COLO829 (cell line): ENCODE measurements around the gene TMEM72.

Source experiments
- DNase-seq: peaks from one replicate; pipeline ENCODE4 v3.0.0; 2012; ENCODE audit warnings: low spot score

The TMEM72 gene

GRCh38 chr10:44934416-44935200, 23.5 kb downstream of the TMEM72 start:
- DNase-seq, result no peak

- DNase-seq, result peak; percentile 48
These were observed 24.2 kb downstream of the TMEM72 start for GRCh38 chr10:44935201-44935965.

- DNase-seq, result no peak
These were observed 24.8 kb downstream of the TMEM72 start for GRCh38 chr10:44935966-44936295.

GRCh38 chr10:44936314-44936975, 25.3 kb downstream of the TMEM72 start:
- DNase-seq, result no peak

- no peak for DNase-seq
These were observed 26.3 kb downstream of the TMEM72 start for GRCh38 chr10:44937196-44938005.

GRCh38 chr10:44938956-44939355, 27.8 kb downstream of the TMEM72 start:
- DNase-seq, result no peak

- DNase-seq, result no peak
These were observed 28.7 kb downstream of the TMEM72 start for GRCh38 chr10:44939691-44940401.

- DNase-seq, result no peak
These were observed 33.2 kb downstream of the TMEM72 start for GRCh38 chr10:44944354-44944753.

GRCh38 chr10:44946205-44946604, 35.1 kb downstream of the TMEM72 start:
- DNase-seq, result no peak

- DNase-seq, result no peak
These were observed 36.4 kb downstream of the TMEM72 start for GRCh38 chr10:44947371-44948152.

GRCh38 chr10:44948642-44949041, 37.5 kb downstream of the TMEM72 start:
- DNase-seq, result no peak

GRCh38 chr10:44949127-44949802, 38.1 kb downstream of the TMEM72 start:
- no peak for DNase-seq

GRCh38 chr10:44949915-44950314, 38.8 kb downstream of the TMEM72 start:
- no peak for DNase-seq

GRCh38 chr10:44950326-44951225, 39.4 kb downstream of the TMEM72 start:
- DNase-seq, result no peak

GRCh38 chr10:44951576-44952226, 40.6 kb downstream of the TMEM72 start:
- DNase-seq, result no peak

GRCh38 chr10:44952779-44953231, 41.7 kb downstream of the TMEM72 start:
- DNase-seq, result peak; percentile 58

GRCh38 chr10:44954042-44954441, 42.9 kb downstream of the TMEM72 start:
- no peak for DNase-seq

- DNase-seq, result no peak
These were observed 43.8 kb downstream of the TMEM72 start for GRCh38 chr10:44954962-44955361.
